Upper lobe of left lung (tissue), 4 donors: ENCODE data around the gene MAOA.

Source experiments
- CTCF ChIP-seq, 6 experiments: fragments of 450-650 bp in 4 of 6; fragments of 200-600 bp in 2 of 6; sonication (generic) in 2 of 6; IDR thresholded peaks; one replicate each; pipeline ENCODE4 v1.5.1; 2016 to 2019; ENCODE audit warnings: antibody characterized with exemption in 6 of 6
- POLR2AphosphoS5 ChIP-seq, 2 donors: sonication (generic); formaldehyde crosslinking; IDR thresholded peaks; one replicate each; pipeline ENCODE4 v1.5.1; 2017; ENCODE audit warnings: antibody characterized with exemption in 2 of 2

DNA sequence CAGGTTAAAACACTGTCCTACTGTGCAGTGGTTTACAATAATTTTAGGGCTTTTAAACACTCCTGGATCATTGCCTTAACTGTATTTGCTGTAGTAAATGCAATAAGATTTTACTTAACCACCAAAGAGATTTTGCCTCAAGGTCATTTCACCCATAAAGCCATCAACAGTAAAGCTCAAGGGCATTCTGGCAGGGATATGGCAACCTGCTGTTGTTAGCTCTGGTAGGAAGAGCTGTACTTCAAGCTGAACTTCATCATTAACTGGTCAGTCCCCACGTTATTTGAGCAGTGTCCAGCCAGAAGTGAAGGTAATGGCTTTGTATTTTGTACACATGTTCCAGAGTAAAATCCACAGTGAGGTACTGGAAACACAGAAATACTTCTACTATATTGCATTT, 26.9 kb upstream of the MAOA start:
- TF ChIP-seq CTCF (IDR thresholded peaks at IDR 0.05) (no peak), POLR2AphosphoS5 (IDR thresholded peaks at IDR 0.05) (no peak)
